NCI-H2227 (cell line): ENCODE data around the gene CHD3.

ENCODE experiments used
- DNase-seq: peaks from one replicate; lab custom pipeline; 2025; ENCODE audit not compliant: unreplicated experiment; lab: John Stamatoyannopoulos, UW

The CHD3 gene

GRCh38 chr17:7893187-7893880 is 4.7 kb downstream of the CHD3 start:
- no peak for DNase-seq

- no peak for DNase-seq
Observed at GRCh38 chr17:7894226-7894625, 5.6 kb downstream of the CHD3 start.

DNA sequence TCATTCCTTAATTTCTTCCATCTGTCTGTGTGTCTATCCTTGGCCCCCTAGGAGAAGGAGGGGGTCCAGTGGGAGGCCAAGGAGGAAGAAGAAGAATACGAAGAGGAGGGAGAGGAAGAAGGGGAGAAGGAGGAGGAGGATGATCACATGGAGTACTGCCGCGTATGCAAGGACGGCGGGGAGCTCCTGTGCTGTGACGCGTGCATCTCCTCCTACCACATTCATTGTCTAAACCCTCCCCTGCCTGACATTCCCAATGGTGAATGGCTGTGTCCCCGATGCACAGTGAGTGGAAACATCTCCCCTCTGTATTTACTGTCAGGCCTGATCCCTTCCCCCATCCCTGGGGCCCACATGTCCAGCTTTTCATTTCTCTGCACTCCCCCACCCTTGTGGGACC is 6.3 kb downstream of the CHD3 start:
- no peak for DNase-seq

DNA sequence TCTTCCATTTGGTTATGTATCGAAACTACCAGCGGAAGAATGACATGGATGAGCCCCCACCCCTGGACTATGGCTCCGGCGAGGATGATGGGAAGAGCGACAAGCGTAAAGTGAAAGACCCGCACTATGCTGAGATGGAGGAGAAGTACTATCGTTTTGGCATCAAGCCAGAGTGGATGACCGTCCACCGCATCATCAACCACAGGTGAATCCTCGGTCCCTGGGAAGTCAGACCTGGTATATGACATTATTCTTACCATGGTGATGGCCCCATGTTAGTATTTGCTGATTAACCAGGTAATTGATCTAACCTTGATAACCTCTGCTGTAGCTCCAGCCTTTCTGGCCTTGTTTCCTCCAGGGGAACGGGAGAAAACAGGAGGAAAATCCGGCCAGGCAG is 8.5 kb downstream of the CHD3 start:
- no peak for DNase-seq

- DNase-seq = peak; percentile 56
Observed at GRCh38 chr17:7897773-7898172, 9.2 kb downstream of the CHD3 start.

- peak; percentile 49 for DNase-seq
Observed at GRCh38 chr17:7903154-7904103, 14.8 kb downstream of the CHD3 start.

DNA sequence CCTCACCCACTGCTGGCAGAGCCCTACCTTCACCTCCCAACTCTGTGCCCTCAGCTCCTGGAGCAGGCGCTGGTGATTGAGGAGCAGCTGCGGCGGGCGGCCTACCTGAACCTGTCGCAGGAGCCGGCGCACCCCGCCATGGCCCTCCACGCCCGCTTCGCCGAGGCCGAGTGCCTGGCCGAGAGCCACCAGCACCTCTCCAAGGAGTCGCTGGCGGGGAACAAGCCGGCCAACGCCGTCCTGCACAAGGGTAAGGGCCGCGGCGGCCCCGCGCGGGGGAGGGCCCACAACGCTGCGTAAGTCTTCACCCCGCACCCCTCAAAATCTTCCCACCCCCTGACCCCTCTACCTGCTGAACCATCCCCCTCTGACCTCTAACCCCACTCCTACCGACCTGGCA is 20.5 kb downstream of the CHD3 start:
- no peak for DNase-seq

DNA sequence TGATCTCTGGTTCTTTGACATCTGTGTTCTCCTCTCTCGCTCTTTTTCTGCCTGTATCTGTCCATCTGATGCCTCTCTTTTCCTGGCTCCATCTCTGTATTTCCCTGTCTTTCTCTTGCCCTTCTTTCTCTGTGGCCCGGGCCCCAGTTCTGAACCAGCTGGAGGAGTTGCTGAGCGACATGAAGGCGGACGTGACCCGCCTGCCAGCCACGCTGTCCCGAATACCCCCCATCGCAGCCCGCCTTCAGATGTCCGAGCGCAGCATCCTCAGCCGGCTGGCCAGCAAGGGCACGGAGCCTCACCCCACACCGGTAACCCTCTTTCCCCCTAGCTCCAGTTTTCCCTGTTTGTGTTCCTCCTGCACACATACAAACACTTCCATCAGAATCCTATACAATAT is 21.7 kb downstream of the CHD3 start:
- DNase-seq = no peak

GRCh38 chr17:7910711-7911110 is 22.1 kb downstream of the CHD3 start:
- no peak for DNase-seq

- no peak for DNase-seq
Observed at GRCh38 chr17:7911116-7911515, 22.5 kb downstream of the CHD3 start.

- DNase-seq = peak; percentile 50
Observed at GRCh38 chr17:7912927-7913524, 24.4 kb downstream of the CHD3 start.

DNA sequence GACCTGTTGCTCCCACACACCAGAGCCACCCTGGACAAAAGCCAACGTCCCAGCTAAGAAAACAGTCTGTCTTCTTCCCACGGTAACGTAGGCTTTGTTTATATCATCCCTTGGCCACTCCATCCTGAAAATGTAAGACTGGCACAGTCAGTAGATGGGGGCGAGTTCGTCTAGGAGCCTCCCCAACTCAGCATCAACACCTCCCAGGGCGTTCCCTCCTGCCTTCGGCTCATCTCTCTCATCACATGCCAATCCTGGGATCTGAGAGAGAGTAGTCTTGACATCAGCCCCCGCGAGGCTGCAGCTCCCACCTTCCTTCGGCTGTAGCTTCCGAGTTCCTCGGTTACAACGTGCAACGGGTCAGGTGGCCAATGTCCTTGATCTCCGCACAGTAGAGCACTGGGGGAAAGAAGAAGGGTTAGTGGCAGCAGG is 26.6 kb downstream of the CHD3 start:
- DNase-seq = no peak

DNA sequence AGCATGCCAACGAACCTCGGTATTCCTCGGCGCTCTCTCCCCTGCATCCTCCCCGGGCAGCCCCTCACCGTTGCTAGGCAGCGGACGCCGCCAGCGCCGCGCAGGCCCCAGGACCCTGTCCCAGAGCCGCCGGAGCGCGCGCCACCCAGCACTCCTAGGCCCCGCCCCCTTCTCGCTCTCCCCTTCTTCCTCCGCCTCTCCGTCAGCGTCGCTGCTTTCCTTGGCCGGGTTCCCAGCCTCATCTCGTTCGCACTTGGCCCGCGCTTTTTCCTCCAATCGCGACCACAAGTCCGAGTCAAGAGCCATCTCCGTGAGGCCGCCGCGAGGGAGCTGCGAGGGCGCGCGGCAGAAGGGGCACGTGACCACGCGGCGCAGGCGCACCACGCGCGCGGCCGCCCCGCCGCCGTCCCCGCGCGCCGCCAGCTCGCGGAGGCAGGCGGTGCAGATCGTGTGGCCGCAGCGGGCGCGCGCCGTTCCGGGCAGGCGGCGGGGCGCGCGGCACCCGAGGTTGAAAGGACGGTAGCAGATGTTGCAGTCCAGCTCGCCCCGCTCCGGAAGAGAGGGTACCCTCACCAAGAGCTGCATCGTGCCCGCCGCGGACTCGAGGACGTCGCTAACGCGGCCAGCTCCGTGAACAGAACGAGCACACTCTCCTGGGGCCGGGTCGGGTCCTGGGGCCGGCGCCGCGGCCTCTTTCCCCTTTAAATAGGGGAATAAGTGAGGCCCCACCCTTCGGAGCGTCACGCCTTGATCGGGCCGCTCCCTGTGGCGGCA is 27.2 kb downstream of the CHD3 start, which contains the start of gene RNF227:
TSS of gene RNF227 (minus strand) at position 679 of the 774 bp plus-strand sequence. CDS start at position 585, 94 bp downstream.
- DNase-seq = peak; percentile 94

GRCh38 chr17:7916385-7916682 is 27.7 kb downstream of the CHD3 start:
- DNase-seq = no peak

- no peak for DNase-seq
Observed at GRCh38 chr17:7916808-7917207, 28.2 kb downstream of the CHD3 start.

DNA sequence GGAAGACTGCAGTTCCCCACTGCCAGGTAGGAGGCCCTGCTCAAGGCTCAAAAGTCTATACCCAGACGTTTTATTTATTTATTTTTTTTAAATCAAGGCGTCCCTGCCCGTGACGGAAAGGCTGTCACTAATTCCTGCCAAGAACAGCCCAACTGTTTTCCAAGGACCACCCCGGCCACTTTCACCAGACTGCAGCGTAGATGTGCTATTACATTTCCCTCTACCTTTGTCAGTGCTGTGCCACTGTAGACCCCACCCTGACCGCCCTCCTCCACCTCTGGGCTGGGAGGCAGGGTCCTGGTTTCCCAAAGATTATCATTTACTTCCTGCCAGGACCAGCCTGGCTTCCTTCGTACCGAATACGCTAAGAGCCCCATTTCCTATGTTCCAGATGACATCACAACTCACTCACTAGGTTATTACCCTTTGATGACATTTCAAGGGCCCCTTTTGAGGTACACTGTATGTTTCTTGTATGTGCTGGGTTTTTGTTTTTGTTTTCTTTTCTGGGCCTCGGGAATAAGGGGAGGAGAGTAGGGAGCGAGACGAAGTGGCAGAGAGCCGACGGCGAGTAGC is 33.8 kb downstream of the CHD3 start:
- no peak for DNase-seq

GRCh38 chr17:7922845-7923628 is 34.4 kb downstream of the CHD3 start:
- DNase-seq = no peak

- no peak for DNase-seq
Observed at GRCh38 chr17:7927596-7927995, 39.0 kb downstream of the CHD3 start.

DNA sequence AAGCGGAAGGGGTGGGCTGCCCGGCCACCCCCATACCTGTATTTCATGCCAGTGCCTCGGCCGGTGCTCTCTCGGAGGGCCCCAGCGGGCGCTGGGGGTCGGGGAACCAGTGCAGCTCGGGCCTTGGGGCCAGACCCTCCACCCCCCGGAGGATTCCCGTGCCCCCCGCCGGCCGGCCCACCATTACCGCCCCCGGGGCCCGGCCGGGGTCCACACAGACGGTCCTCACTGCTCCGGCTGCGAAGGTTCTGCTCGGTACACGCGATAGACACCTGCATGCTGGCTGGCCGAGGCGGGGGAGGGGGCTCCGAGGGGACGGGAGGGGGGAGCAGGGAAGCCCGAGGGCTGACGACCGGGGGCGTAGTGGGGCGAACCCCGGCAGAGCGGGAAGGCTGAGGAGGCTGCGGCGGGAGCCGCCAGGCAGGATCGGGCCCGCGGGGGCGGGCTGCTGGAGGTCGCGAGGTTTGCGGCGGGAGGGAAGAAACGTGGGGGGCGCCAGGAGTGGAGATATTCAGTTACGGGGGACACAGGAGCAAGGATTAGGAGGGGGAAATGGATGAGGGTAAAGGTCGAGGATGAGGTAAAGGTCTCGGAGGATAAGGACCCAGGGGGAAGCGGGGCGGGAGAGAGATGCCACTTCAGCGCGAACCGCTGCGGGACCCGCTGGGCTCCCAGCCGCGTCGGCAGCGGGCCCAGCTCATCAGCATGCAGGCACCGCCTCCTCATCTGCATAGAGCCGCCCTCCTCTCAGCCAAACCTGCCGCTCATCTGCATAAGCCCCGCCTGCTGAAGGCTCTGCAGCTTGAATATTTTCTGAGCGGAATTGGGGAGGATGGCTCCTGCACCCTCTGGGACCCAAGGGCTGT is 40.8 kb downstream of the CHD3 start, which contains the start of gene KCNAB3:
TSS of gene KCNAB3 (minus strand) at position 699 of the 866 bp plus-strand sequence. CDS start at position 278, 421 bp downstream.
- DNase-seq = no peak
